Activated CD8-positive, alpha-beta T cell treated with anti-CD3 and anti-CD28 coated beads for 36 hours (primary cell): Measurements from ENCODE around the gene HMG20A. TPM values are rescaled to one million over a fixed set of nuclear protein-coding genes. Genes with fewer than 3 reads are reported as not detected.

Source experiments
- ATAC-seq: fragments of 200-7000 bp; cut with Tn5 transposase; one replicate; pipeline ENCODE4 v1.10.0; 2021; ENCODE audit warnings: mild to moderate bottlenecking, moderate library complexity
- CTCF ChIA-PET: fragments of 350-600 bp; sonication (Branson Sonifier 250); formaldehyde crosslinking; loops from one replicate; lab custom pipeline; 2021; ENCODE audit warnings: antibody characterized with exemption; lab: Charles Lee
- POLR2A ChIA-PET: fragments of 350-600 bp; sonication (Branson Sonifier 250); formaldehyde crosslinking; loops from one replicate; lab custom pipeline; 2021; ENCODE audit warnings: antibody characterized with exemption; lab: Charles Lee
- DNase-seq: peaks from one replicate; pipeline ENCODE4 v3.0.0-alpha.2; 2020
- H3K27ac Mint-ChIP-seq: one replicate; pipeline ENCODE4 v1.8.0; 2021; ENCODE audit warnings: mild to moderate bottlenecking, mixed read lengths
- H3K27me3 Mint-ChIP-seq: one replicate; pipeline ENCODE4 v1.8.0; 2021; ENCODE audit warnings: mixed read lengths
- H3K36me3 Mint-ChIP-seq: one replicate; pipeline ENCODE4 v1.8.0; 2021; ENCODE audit warnings: low read depth, mixed read lengths
- H3K4me1 Mint-ChIP-seq: one replicate; pipeline ENCODE4 v1.8.0; 2021; ENCODE audit warnings: low read depth, mixed read lengths
- H3K4me3 Mint-ChIP-seq: one replicate; pipeline ENCODE4 v1.8.0; 2021; ENCODE audit warnings: mild to moderate bottlenecking, moderate library complexity, mixed read lengths
- H3K9me3 Mint-ChIP-seq: one replicate; pipeline ENCODE4 v1.8.0; 2021; ENCODE audit warnings: mixed read lengths
- CTCF ChIP-seq: fragments of 200-600 bp; IDR thresholded peaks from one replicate; pipeline ENCODE4 v1.8.0; 2022; ENCODE audit warnings: antibody characterized with exemption, mild to moderate bottlenecking
- intact Hi-C: fragments of 100-400 bp; cut with micrococcal nuclease; formaldehyde crosslinking; loops from one replicate; pipeline ENCODE4 v1.10.0; 2022
- total RNA-seq, 2 experiments: library from RNA; stranded (reverse); gene quantifications; one replicate each; pipeline ENCODE4 v1.2.3, GENCODE V29; 2021

The HMG20A gene
- total RNA-seq, 2 experiments from 2014 or later = 44.4 to 44.9 TPM

GRCh38 chr15:77497110-77497737 lies 76.5 kb downstream of the HMG20A start:
- H3K36me3 Mint-ChIP-seq = no peaks in the 10 kb centered on the region

GRCh38 chr15:77497942-77498361 lies 77.3 kb downstream of the HMG20A start:
- POLR2A ChIA-PET = no interaction called here
- no peaks in the 10 kb centered on the region for H3K36me3 Mint-ChIP-seq

More at GRCh38 chr15:77497110-77497737, 76.5 kb downstream of the HMG20A start:
- no peak for TF ChIP-seq CTCF
- H3K9me3 Mint-ChIP-seq = no peaks in the 10 kb centered on the region
- H3K4me3 Mint-ChIP-seq = no peak overlapping the region
- H3K4me1 Mint-ChIP-seq = peaks cover 21% of the 10 kb centered on the region
- intact Hi-C loops = loop anchor here (2.0 to 5.0 kb wide), 2 partner anchors 310 to 380 kb away; no protein-coding TSS in a partner anchor
- ATAC-seq (no peak), DNase-seq (no peak)
- H3K27me3 Mint-ChIP-seq = no peaks in the 10 kb centered on the region
- H3K27ac Mint-ChIP-seq = no peak overlapping the region
- CTCF ChIA-PET = interaction anchor here (0.6 to 4.3 kb wide), 38 partner anchors 8 to 555 kb away, joined by 3 to 58 read pairs (median 4); no protein-coding TSS in a partner anchor
- POLR2A ChIA-PET = no interaction called here

GRCh38 chr15:77499087-77499760 lies 78.5 kb downstream of the HMG20A start:
- Mint-ChIP-seq H3K4me3 (no peak overlapping the region), H3K27me3 (no peaks in the 10 kb centered on the region), H3K27ac (no peak overlapping the region), H3K4me1 (peaks cover 4% of the 10 kb centered on the region), H3K9me3 (no peaks in the 10 kb centered on the region), H3K36me3 (no peaks in the 10 kb centered on the region)
- DNase-seq (no peak), ATAC-seq (no peak)
- POLR2A ChIA-PET = no interaction called here
- CTCF ChIA-PET = interaction anchor here (0.6 to 4.3 kb wide), 6 partner anchors 43 to 526 kb away, joined by 3 to 58 read pairs (median 17); no protein-coding TSS in a partner anchor
- intact Hi-C loops = loop anchor here (5.0 kb wide), 1 partner anchor 382 kb away; no protein-coding TSS in a partner anchor
- TF ChIP-seq CTCF = no peak

More at GRCh38 chr15:77497942-77498361, 77.3 kb downstream of the HMG20A start:
- Mint-ChIP-seq H3K27me3 (no peaks in the 10 kb centered on the region), H3K4me3 (no peak overlapping the region), H3K9me3 (no peaks in the 10 kb centered on the region), H3K4me1 (peaks cover 15% of the 10 kb centered on the region), H3K27ac (no peak overlapping the region)
- no peak for ATAC-seq
- intact Hi-C loops = loop anchor here (2.0 to 5.0 kb wide), 2 partner anchors 311 to 381 kb away; no protein-coding TSS in a partner anchor
- CTCF ChIA-PET = interaction anchor here (1.0 to 4.3 kb wide), 12 partner anchors 10 to 524 kb away, joined by 3 to 58 read pairs (median 8); no protein-coding TSS in a partner anchor
- no peak for TF ChIP-seq CTCF
- DNase-seq = no peak

GRCh38 chr15:77500989-77501388 lies 80.3 kb downstream of the HMG20A start:
- DNase-seq = no peak
- Mint-ChIP-seq H3K9me3 (no peaks in the 10 kb centered on the region), H3K4me3 (no peak overlapping the region), H3K36me3 (no peaks in the 10 kb centered on the region), H3K4me1 (no peaks in the 10 kb centered on the region), H3K27ac (no peak overlapping the region), H3K27me3 (no peaks in the 10 kb centered on the region)
- ChIA-PET CTCF (no interaction called here), POLR2A (no interaction called here)
- intact Hi-C loops = no loop called here
- TF ChIP-seq CTCF = no peak
- ATAC-seq = no peak
